ENCODE data around the gene PYM1. TPM values are rescaled to one million over a fixed set of nuclear protein-coding genes. Genes with fewer than 3 reads are reported as not detected.

The PYM1 gene
- total and polyA plus RNA-seq, 2 of the 8 experiments (the other 6 are each of a cell fraction or from before 2014, with no cell fraction given): 38.7 to 58.5 TPM

DNA sequence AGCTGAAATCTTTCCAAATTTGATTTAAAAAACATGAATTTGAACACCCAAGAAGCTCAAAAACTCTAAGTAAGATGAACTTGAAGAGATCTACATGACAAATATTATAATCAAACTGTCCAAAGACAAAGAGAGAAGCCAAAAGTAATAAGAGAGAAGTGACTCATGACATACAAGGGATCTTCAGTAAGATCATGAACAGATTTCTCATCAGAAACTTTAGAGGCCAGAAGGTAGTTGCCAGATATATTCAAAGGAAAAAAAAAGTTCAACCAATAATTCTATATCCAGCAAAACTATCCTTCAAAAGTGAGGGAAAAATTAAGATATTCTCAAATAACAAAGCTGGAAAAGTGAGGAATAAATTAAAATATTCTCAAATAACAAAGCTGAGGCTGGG, 49.9 kb downstream of the PYM1 start:
- Histone ChIP-seq H2BK15ac (ENCODE audit: low read length) (no peak overlapping the region), H3K9ac (replicated peaks in 1 of 4; ENCODE audit: extremely low read depth in 1 of 4, low read depth in 3 of 4, low read length in 3 of 4) (no peak overlapping the region), H3K23me2 (ENCODE audit: low read depth, low read length) (no peaks in the 10 kb centered on the region), H3K18ac (ENCODE audit: extremely low read depth, low read length) (no peak overlapping the region), H2BK120ac (replicated peaks; ENCODE audit: low read depth, low read length) (no peak overlapping the region), H4K5ac (ENCODE audit: insufficient read length, low read depth, low read length) (no peak overlapping the region), H3K79me2 (ENCODE audit: control insufficient read depth in 1 of 2, insufficient read depth in 2 of 2, low read length in 2 of 2) (no peaks in the 10 kb centered on the region), H3K27ac (ENCODE audit: low read depth, low read length) (no peak overlapping the region), H3K4me2 (ENCODE audit: insufficient read depth in 1 of 2, low read depth in 2 of 2, low read length in 2 of 2) (no peak overlapping the region), H3K23ac (ENCODE audit: insufficient read length) (no peak overlapping the region), H4K20me1 (replicated peaks in 1 of 2; ENCODE audit: control insufficient read depth in 1 of 2, insufficient read depth in 2 of 2, low read length in 2 of 2) (no peaks in the 10 kb centered on the region), H3K4me1 (replicated peaks in 1 of 4; ENCODE audit: control insufficient read depth in 3 of 4, insufficient read depth in 4 of 4, low read length in 3 of 4) (peaks cover 0 to 4% (median 3%) of the 10 kb centered on the region in 4 experiments; a peak in 4 of 7 replicates), H3K56ac (replicated peaks; ENCODE audit: insufficient read length, low read depth, low read length) (no peak overlapping the region), H2AK5ac (ENCODE audit: low read depth, low read length) (no peak overlapping the region), H3K4me3 (ENCODE audit: extremely low read depth in 1 of 4, insufficient read depth in 2 of 4, low read depth in 3 of 4, low read length in 4 of 4) (no peak overlapping the region), H4K8ac (ENCODE audit: extremely low read depth, insufficient read depth, low read length) (no peak overlapping the region), H3K14ac (ENCODE audit: insufficient read length) (no peak overlapping the region), H3K4ac (replicated peaks; ENCODE audit: insufficient read length, low read depth, low read length) (no peak overlapping the region), H2BK5ac (ENCODE audit: low read depth, low read length) (no peak overlapping the region), H4K91ac (replicated peaks; ENCODE audit: insufficient read length, low read length) (no peak overlapping the region), H2BK20ac (ENCODE audit: low read length) (no peak overlapping the region), H3K27me3 (replicated peaks in 1 of 4; ENCODE audit: control insufficient read depth in 3 of 4, extremely low read depth in 1 of 4, insufficient read depth in 3 of 4, low read length in 3 of 4) (no peaks in the 10 kb centered on the region), H3K79me1 (ENCODE audit: low read depth, low read length) (no peaks in the 10 kb centered on the region), H2AFZ (ENCODE audit: low read length) (no peak overlapping the region), H2BK12ac (ENCODE audit: low read depth, low read length) (no peak overlapping the region), H3K36me3 (ENCODE audit: control insufficient read depth in 2 of 4, insufficient read depth in 4 of 4, low read length in 3 of 4) (no peaks in the 10 kb centered on the region), H3K9me3 (ENCODE audit: insufficient read depth in 2 of 2, low read depth in 1 of 2, low read length in 1 of 2) (no peaks in the 10 kb centered on the region; a peak in 1 of 4 replicates)
- TF ChIP-seq TEAD4 (IDR thresholded peaks at IDR 0.05; ENCODE audit: low read depth, low read length): no peak
- TF ChIP-seq JUND (IDR thresholded peaks at IDR 0.05; ENCODE audit: low read length): no peak
- TF ChIP-seq TAF7 (optimal IDR thresholded peaks at IDR 0.05; ENCODE audit: borderline replicate concordance, low read depth, low read length): no peak
- TF ChIP-seq SIRT6 (IDR thresholded peaks at IDR 0.05; ENCODE audit: low read length): no peak
- no peak for TF ChIP-seq GABPA (IDR thresholded peaks at IDR 0.05; ENCODE audit: borderline replicate concordance, insufficient read depth, low read length)
- no peak for TF ChIP-seq GTF2F1 (IDR thresholded peaks at IDR 0.05; ENCODE audit: borderline replicate concordance, low read depth, low read length)
- TF ChIP-seq, protein P1, sequence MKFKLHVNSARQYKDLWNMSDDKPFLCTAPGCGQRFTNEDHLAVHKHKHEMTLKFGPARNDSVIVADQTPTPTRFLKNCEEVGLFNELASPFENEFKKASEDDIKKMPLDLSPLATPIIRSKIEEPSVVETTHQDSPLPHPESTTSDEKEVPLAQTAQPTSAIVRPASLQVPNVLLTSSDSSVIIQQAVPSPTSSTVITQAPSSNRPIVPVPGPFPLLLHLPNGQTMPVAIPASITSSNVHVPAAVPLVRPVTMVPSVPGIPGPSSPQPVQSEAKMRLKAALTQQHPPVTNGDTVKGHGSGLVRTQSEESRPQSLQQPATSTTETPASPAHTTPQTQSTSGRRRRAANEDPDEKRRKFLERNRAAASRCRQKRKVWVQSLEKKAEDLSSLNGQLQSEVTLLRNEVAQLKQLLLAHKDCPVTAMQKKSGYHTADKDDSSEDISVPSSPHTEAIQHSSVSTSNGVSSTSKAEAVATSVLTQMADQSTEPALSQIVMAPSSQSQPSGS (IDR thresholded peaks at IDR 0.05; ENCODE audit: low read length): no peak
- TF ChIP-seq POLR2AphosphoS5 (IDR thresholded peaks at IDR 0.05; ENCODE audit: low read depth, low read length): no peak
- TF ChIP-seq SIN3A (conservative IDR thresholded peaks at IDR 0.05 in 1 of 2, IDR thresholded peaks at IDR 0.05 in 1 of 2; ENCODE audit: low read depth in 1 of 2, low read length in 2 of 2): no peak
- no peak for TF ChIP-seq BCL11A (IDR thresholded peaks at IDR 0.05; ENCODE audit: low read depth in 2 of 2, low read length in 2 of 2)
- no peak for TF ChIP-seq TCF12 (IDR thresholded peaks at IDR 0.05; ENCODE audit: low read depth, low read length)
- no peak for TF ChIP-seq HDAC6 (IDR thresholded peaks at IDR 0.05; ENCODE audit: low read depth, low read length)
- TF ChIP-seq POLR2A (IDR thresholded peaks at IDR 0.05; ENCODE audit: control extremely low read depth in 1 of 2, low read depth in 2 of 2, low read length in 2 of 2): no peak
- no peak for FAIRE-seq
- POLR2A ChIA-PET (ENCODE audit: partially characterized antibody): interaction anchor here (1.3 kb wide), 2 partner anchors 11 to 30 kb away, joined by 3 to 4 read pairs; no protein-coding TSS in a partner anchor
- no peak for DNase-seq (ENCODE audit: low read depth in 1 of 2, low spot score in 2 of 2)
- CTCF ChIA-PET (ENCODE audit: partially characterized antibody): interaction anchor here (0.8 to 1.6 kb wide), 5 partner anchors 31 to 118 kb away, joined by 3 to 4 read pairs (median 3); no protein-coding TSS in a partner anchor

Data from H1 (cell line).